GM18870 (cell line): ENCODE data around the gene MRM1.

Source experiments
- ATAC-seq: cut with Tn5 transposase; IDR thresholded peaks from one replicate; pipeline ENCODE4 v1.9.1; 2021; ENCODE audit warnings: moderate library complexity; ENCODE audit not compliant: unreplicated experiment

Gene MRM1

DNA sequence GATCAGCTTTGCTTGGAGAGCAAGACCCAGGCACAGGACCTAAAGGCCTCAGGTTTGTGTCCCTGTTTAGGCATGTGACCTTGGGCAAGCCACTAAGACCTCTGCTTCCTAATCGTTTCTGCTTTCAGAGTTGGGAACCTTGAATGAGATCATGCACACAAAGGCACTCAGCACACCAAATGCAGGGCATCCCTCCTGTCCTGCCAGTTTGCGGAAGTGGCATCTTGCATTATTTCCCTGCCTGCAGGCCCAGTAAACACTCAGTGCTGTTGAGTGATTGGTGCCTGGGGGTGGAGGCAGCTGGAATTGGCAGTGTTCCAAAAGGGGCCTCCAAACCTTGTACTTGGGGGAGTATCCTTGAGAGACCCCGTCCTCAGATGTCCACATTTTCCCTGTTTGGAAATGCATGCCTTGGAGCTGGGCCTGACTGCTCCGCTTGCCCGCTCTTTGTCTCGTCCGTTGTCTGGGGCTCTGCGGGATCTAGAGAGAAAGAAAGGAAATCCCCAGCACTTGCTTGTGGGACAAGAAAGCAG is 28.7 kb downstream of the MRM1 start:
- no peak for ATAC-seq

GRCh38 chr17:36631022-36631421 is 29.6 kb downstream of the MRM1 start:
- ATAC-seq = no peak

- no peak for ATAC-seq
These were observed 31.8 kb downstream of the MRM1 start for GRCh38 chr17:36632916-36633771.

- no peak for ATAC-seq
These were observed 39.0 kb downstream of the MRM1 start for GRCh38 chr17:36640346-36640745.

DNA sequence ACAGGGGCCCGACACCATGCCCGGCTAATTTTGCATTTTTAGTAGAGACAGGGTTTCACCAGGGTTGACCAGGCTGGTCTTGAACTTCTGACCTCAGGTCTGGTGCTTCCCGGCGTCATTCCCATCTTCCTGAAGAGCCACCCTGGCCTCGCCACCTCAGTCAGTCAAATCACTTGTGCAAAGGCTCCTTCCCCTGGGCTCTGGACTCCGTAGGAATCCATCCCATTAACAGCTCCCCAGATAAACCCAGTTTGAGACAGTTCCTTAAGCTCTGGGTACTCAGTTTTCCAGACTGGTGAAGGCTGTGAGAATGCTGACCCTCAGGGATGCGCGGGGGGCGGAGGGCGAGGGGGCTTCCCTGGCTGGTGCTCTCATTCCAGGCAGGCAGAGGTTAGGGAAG is 39.5 kb downstream of the MRM1 start:
- ATAC-seq = no peak

- no peak for ATAC-seq
These were observed 40.0 kb downstream of the MRM1 start for GRCh38 chr17:36641331-36641876.

GRCh38 chr17:36641877-36642845 is 40.8 kb downstream of the MRM1 start:
- ATAC-seq = no peak

DNA sequence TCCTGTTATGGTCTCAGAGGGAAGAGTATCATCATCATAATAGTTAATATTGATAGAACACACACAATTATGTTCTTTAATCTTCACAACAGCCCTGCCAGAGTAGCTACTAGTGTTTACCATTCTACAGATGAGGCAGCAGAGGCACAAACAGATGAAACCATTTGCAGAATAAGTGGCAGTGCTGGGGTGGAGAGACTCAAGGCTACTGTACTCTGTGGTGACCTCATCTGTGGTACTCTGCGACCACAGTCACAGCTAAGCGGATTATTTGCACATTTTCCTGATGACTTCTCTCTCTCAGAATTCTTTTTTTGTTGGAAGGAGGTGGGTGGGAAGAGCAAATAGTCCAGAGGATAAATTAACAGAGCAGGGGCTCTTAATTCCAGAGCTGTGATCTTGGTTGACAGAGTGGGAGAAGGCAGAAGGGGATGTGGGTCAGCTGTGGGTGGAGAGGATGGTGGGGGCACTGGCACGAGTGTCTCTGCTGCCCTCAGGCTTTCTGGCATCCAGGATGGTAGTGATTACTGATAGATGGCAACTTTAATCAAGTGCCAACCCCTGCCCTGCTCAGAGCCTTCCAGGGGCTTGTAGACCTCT is 41.8 kb downstream of the MRM1 start:
- no peak for ATAC-seq

DNA sequence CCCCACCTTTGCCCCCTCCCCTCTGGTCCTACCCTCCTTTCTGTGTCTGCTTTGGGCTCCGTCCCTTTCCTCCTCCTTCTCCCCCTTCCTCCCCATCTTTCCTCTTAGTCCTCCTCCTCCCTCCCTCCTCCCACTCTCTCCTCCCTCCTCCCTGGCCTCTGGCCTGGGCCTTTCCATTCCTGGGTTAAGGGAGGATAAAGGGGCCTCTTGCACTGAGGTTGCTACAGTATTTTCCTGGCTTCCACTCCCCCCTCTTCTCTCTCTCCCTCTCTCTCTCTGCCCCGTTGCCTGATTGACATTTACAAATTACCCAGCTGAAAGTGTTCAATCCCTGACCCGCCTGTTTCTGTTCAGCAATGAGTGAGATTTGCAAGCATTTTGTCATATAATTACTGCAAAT is 44.0 kb downstream of the MRM1 start:
- ATAC-seq = no peak

DNA sequence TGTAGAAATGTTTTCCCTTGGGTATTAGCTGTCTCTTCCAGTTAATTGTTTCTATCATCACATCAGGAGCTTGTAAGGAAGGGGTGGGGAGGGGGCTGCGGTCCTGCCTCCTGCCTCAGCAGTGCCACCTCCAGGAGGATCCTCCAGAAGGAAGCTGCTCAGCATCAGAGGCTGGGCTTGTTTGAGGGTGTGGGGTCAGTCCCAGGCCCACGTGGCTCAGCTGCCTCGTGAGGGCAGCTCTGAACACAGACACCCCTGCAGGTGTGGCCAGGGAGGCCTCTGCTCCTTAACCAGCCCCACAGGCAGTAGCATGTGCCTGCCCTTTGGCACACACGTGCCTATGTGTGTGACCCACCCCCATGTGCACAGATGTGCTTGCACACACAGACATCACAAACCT is 46.3 kb downstream of the MRM1 start:
- ATAC-seq = no peak

DNA sequence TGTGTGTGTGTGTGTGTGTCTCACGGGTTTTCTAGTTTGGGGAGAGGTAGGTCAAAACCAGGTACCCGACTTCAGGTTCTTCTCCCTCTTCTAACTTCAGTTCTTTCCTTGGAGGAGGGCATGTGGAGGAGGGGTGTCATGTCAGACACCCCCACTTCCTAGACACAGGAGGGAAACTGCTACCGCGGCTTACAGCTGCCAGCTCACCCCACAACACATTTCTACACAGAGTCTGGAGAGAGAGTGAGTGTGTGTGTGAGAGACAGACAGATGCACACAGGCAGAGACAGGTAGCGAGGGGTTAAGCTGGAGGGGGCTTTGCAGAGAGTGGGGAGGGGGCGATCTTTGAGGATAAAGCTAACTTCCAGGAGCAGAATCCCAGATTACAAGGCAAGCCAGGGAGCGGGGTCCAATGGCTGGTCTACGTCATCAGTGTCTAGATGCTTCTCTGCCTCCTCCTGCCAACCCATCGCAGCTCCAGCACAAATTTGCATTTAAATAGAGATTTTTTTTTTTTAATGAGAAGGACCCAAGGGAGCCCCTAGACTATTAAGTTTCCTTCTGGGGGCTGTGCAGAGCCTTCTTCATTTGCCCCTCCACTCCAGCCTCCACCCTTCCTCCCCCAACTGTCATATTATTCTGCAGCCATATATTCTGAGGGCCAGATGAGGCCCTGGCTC is 48.9 kb downstream of the MRM1 start:
- ATAC-seq = no peak

DNA sequence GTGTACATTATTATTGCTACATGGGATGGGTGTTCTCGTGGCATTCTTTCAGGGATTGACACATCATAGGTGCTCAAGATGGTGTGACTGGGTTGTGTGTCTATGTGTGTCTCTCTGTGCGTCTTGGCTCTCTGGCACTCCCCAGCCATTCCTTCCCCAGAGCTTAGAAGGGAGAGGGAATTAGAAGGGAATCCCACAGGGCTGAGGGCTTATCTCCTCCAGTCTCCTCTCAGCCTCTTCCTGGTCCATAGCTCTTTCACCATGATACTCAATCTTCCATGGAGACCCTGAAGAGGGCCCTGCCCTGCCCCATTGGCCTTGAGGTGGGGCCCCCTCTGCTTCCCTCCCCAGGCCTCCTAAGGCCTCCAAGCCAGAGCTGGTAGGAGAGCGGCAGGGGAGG is 52.0 kb downstream of the MRM1 start:
- no peak for ATAC-seq

DNA sequence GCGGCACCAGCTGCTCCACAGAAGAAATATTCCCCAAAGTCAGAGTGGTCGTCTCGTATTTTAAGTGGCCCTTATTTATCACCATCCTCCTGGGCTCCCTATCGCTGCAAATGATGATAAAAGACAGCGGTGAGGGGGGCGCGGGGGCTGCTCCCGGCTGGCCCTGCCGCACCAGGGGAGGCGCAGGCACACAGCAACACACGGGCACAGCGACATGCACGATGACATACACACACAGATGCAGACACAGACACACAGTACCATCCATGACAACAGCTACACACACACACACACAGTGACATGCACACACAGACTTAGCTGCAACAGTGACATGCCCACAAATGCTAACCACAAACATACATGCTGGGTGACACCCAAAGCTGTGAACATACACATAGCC is 52.5 kb downstream of the MRM1 start:
- ATAC-seq = no peak

DNA sequence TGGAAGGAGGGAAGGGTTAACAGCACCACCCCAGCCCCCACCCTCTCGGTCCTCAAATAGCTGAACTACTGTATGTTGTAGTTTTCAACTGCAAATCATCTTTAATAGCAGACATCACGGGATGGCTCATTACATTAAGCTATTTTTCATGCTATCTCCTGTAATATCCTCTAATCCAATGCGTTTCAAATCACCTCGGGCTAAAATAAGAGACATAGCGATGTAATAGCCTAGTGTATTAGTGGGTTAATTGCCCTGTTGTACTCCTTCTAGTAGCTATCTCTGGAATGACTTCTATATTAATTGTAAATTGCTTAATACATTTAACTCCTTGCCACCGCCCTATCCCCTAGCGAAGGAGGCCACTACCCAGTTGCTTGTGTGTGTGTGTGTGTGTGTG is 54.3 kb downstream of the MRM1 start:
- ATAC-seq = no peak

- ATAC-seq = no peak
These were observed 56.0 kb downstream of the MRM1 start for GRCh38 chr17:36657390-36657762.

DNA sequence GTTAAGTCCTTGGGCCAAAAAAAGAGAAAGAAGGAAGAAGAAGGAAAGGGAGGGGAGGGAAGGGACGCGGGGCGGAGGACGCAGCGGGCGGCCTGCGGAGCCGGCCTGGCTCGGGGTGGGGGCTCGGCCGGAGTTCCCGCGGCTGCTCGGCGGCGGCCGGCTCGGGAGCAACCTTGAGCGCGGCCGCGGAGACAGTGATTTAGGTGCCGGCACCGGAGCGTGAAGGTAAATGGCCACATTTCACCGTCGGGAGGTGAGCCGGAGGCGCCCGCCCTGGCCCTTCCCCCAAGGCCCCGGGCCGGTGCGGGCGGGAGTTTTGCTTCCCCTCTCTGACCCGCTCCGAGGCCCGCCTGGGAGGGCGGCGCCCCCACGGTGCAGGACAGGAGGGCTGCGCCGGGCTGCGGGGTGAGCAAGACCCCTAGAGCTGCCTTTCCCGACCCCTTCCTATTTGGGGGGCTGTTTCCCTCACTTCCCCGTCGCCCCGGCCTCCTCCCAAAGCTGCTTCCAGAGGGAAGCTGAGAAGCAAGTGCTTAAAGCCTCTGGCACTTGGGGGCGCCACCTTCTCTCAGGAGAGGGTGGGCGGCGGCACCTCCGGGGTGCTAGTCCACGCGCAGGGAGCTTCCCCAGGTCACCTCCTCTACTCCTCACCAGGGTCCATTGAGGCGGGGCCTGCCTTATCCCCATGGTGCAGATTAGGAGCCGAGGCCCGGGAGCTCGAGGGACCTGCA is 56.5 kb downstream of the MRM1 start:
- ATAC-seq = no peak
